HG02973 (cell line): ENCODE results near the gene FAM168A.

Experiments
- ATAC-seq: cut with Tn5 transposase; IDR thresholded peaks from one replicate; pipeline ENCODE4 v1.9.1; 2021; ENCODE audit warnings: moderate library complexity; ENCODE audit not compliant: unreplicated experiment

The FAM168A gene

GRCh38 chr11:73393011-73393380 is 204.9 kb downstream of the FAM168A start:
- ATAC-seq, result no peak

GRCh38 chr11:73392108-73393010 is 205.6 kb downstream of the FAM168A start:
- ATAC-seq, result no peak

GRCh38 chr11:73391665-73392064 is 206.2 kb downstream of the FAM168A start:
- no peak for ATAC-seq

- ATAC-seq, result no peak
These were observed 207.0 kb downstream of the FAM168A start for GRCh38 chr11:73390601-73391565.

GRCh38 chr11:73389916-73390315 is 208.0 kb downstream of the FAM168A start:
- no peak for ATAC-seq

- no peak for ATAC-seq
These were observed 208.8 kb downstream of the FAM168A start for GRCh38 chr11:73389134-73389525.

- no peak for ATAC-seq
These were observed 209.4 kb downstream of the FAM168A start for GRCh38 chr11:73388265-73389133.

- ATAC-seq, result no peak
These were observed 210.2 kb downstream of the FAM168A start for GRCh38 chr11:73387594-73388264.

GRCh38 chr11:73386546-73386945 is 211.4 kb downstream of the FAM168A start:
- ATAC-seq, result no peak

GRCh38 chr11:73386016-73386415 is 211.9 kb downstream of the FAM168A start:
- ATAC-seq, result no peak

GRCh38 chr11:73384872-73385689 is 212.8 kb downstream of the FAM168A start:
- peak; percentile 44 for ATAC-seq

GRCh38 chr11:73384531-73384871 is 213.4 kb downstream of the FAM168A start:
- ATAC-seq, result no peak

GRCh38 chr11:73384125-73384441 is 213.8 kb downstream of the FAM168A start:
- ATAC-seq, result no peak

GRCh38 chr11:73383249-73384124 is 214.4 kb downstream of the FAM168A start:
- ATAC-seq, result no peak

GRCh38 chr11:73382747-73383146 is 215.2 kb downstream of the FAM168A start:
- ATAC-seq, result no peak

- no peak for ATAC-seq
These were observed 215.7 kb downstream of the FAM168A start for GRCh38 chr11:73382183-73382582.

- ATAC-seq, result no peak
These were observed 216.3 kb downstream of the FAM168A start for GRCh38 chr11:73381589-73381988.

- ATAC-seq, result no peak
These were observed 217.0 kb downstream of the FAM168A start for GRCh38 chr11:73380897-73381410.
